Measurements from ENCODE around the gene IZUMO4.

GRCh38 chr19:2116507-2116906 lies 19.8 kb downstream of the IZUMO4 start:
- no peak for TF ChIP-seq POLR2A (IDR thresholded peaks at IDR 0.05)
- no peak for TF ChIP-seq CTCF (IDR thresholded peaks at IDR 0.05)
- TF ChIP-seq EP300 (IDR thresholded peaks at IDR 0.05): no peak
